Neural crest cell (in vitro differentiated cells): Measurements from ENCODE around the gene ANO1. TPM values are rescaled to one million over a fixed set of nuclear protein-coding genes. Genes with fewer than 3 reads are reported as not detected.
A peak's percentile ranks its signal among the peaks of the same experiment; 100 is the strongest.

Source experiments
- DNase-seq: peaks from one replicate; pipeline ENCODE4 v3.0.0; 2021; ENCODE audit warnings: low read depth, mixed read lengths, low spot score
- H3K27ac Mint-ChIP-seq: one replicate; pipeline ENCODE4 v1.8.0; 2021; ENCODE audit warnings: mild to moderate bottlenecking, mixed read lengths; ENCODE audit not compliant: unreplicated experiment
- H3K27me3 Mint-ChIP-seq: 2 replicates; pipeline ENCODE4 v1.8.0; 2021; ENCODE audit warnings: low read depth, mild to moderate bottlenecking, mixed read lengths
- H3K36me3 Mint-ChIP-seq: 2 replicates; pipeline ENCODE4 v1.8.0; 2021; ENCODE audit warnings: low read depth, mild to moderate bottlenecking, mixed read lengths
- H3K4me1 Mint-ChIP-seq: 2 replicates; pipeline ENCODE4 v1.8.0; 2021; ENCODE audit warnings: mixed read lengths
- H3K4me3 Mint-ChIP-seq: one replicate; pipeline ENCODE4 v1.8.0; 2021; ENCODE audit warnings: mild to moderate bottlenecking, mixed read lengths
- H3K9me3 Mint-ChIP-seq: 2 replicates; pipeline ENCODE4 v1.8.0; 2021; ENCODE audit warnings: mixed read lengths
- total RNA-seq: library from RNA; stranded (reverse); gene quantifications from 2 replicates; pipeline ENCODE4 v1.2.1, GENCODE V29; 2021
- TF ChIP-seq, protein P1 (sequence below): fragments of 200-600 bp; sonication (generic); conservative IDR thresholded peaks from 2 replicates; pipeline ENCODE4 v1.5.0; 2021; ENCODE audit warnings: antibody characterized with exemption, mild to moderate bottlenecking

The ANO1 gene
- total RNA-seq, 1 donor from 2014 or later, result not detected

- H3K36me3 Mint-ChIP-seq, result no peaks in the 10 kb centered on the region
- H3K27me3 Mint-ChIP-seq, result peaks cover 42% of the 10 kb centered on the region
- H3K27ac Mint-ChIP-seq, result no peak overlapping the region
- H3K9me3 Mint-ChIP-seq, result peaks cover 6% of the 10 kb centered on the region
- TF ChIP-seq, protein P1, sequence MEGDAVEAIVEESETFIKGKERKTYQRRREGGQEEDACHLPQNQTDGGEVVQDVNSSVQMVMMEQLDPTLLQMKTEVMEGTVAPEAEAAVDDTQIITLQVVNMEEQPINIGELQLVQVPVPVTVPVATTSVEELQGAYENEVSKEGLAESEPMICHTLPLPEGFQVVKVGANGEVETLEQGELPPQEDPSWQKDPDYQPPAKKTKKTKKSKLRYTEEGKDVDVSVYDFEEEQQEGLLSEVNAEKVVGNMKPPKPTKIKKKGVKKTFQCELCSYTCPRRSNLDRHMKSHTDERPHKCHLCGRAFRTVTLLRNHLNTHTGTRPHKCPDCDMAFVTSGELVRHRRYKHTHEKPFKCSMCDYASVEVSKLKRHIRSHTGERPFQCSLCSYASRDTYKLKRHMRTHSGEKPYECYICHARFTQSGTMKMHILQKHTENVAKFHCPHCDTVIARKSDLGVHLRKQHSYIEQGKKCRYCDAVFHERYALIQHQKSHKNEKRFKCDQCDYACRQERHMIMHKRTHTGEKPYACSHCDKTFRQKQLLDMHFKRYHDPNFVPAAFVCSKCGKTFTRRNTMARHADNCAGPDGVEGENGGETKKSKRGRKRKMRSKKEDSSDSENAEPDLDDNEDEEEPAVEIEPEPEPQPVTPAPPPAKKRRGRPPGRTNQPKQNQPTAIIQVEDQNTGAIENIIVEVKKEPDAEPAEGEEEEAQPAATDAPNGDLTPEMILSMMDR, result no peak
- H3K4me1 Mint-ChIP-seq, result peaks cover 10% of the 10 kb centered on the region
- no peak overlapping the region for H3K4me3 Mint-ChIP-seq
- no peak for DNase-seq
These were observed 45.6 kb downstream of the ANO1 start for GRCh38 chr11:70123711-70124110.

DNA sequence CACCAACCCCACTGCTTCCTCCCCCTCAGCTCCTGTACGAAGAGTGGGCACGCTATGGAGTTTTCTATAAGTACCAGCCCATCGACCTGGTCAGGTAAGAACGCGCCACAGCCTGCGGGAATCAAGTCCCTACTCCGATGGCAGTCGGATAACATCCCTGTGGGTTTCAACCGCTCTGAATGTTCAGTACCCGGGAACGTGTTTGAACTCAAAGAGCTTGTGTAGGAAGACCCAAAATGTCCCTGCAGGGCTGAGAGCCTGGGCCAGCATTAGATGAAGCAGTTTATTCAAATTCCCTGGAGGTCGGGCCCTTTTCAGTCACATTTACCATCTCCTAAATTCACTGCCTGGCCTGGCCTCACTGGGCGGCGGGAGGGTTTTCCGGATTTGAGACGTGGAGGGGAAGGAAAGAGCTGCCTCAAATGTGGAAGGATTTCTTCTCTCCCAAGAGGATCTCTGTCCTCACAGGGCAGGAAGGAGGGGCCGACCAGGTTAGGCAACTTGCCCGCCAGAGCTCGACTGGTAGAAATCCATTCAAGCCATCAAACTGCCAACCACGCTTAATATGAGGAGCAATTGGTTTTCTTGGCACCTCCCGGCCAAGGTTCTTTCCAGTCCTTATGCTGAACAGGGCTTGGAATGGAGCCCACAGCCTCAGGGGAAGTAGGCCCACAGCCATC lies 46.3 kb downstream of the ANO1 start:
- H3K4me1 Mint-ChIP-seq, result peaks cover 11% of the 10 kb centered on the region
- H3K9me3 Mint-ChIP-seq, result peaks cover 3% of the 10 kb centered on the region
- DNase-seq, result no peak
- peaks cover 45% of the 10 kb centered on the region for H3K27me3 Mint-ChIP-seq
- H3K36me3 Mint-ChIP-seq, result no peaks in the 10 kb centered on the region
- TF ChIP-seq, protein P1, result no peak
- H3K4me3 Mint-ChIP-seq, result no peak overlapping the region
- peak overlapping the region; percentile 35 for H3K27ac Mint-ChIP-seq

GRCh38 chr11:70126494-70126893 lies 48.4 kb downstream of the ANO1 start:
- no peak overlapping the region for H3K4me3 Mint-ChIP-seq
- H3K27ac Mint-ChIP-seq, result peak overlapping the region; percentile 61
- TF ChIP-seq, protein P1, result no peak
- DNase-seq, result no peak
- peaks cover 11% of the 10 kb centered on the region for H3K4me1 Mint-ChIP-seq
- H3K9me3 Mint-ChIP-seq, result no peaks in the 10 kb centered on the region
- no peaks in the 10 kb centered on the region for H3K36me3 Mint-ChIP-seq
- peaks cover 40% of the 10 kb centered on the region for H3K27me3 Mint-ChIP-seq

DNA sequence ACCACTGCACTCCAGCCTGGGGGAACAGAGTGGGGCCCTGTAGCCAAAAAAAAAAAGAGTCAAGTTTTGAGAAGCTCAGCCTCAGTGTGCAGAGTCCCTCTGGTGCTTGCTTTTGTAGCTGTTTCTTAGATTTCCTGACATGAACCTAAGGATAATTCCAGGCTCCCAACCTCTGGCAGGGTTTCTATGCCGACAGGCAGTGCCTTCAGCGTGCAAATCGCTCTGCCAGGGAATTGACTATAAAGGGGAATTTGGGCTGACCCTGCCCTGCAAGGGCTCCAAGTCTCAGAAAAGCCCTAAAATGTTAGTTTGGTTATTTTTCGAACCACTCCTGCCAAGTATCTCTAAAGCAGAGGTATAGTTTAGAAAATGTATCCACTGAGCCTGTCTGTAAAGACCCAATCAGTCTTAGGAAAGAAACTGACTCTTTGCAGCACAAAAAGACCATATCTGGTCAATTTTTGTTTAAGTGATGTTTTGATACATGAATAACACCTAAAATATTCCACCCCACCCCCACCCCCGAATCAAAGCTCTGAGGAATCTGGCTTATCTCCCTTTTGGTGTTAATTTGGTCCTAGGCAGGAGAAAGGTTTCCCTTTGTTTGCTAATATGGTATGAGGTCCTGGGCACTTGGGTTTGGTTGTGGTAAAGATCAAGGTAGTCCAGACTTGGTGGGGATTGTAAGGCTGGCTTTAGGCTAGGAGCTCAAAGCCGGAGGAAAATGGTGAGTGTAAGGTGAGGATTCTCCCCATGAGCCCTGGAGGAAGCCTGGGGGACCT lies 49.7 kb downstream of the ANO1 start:
- no peak for DNase-seq
- peaks cover 33% of the 10 kb centered on the region for H3K27me3 Mint-ChIP-seq
- peaks cover 11% of the 10 kb centered on the region for H3K4me1 Mint-ChIP-seq
- no peak overlapping the region for H3K4me3 Mint-ChIP-seq
- no peaks in the 10 kb centered on the region for H3K9me3 Mint-ChIP-seq
- TF ChIP-seq, protein P1, result no peak
- H3K36me3 Mint-ChIP-seq, result no peaks in the 10 kb centered on the region
- H3K27ac Mint-ChIP-seq, result no peak overlapping the region

- Mint-ChIP-seq H3K27ac (no peak overlapping the region), H3K36me3 (no peaks in the 10 kb centered on the region), H3K4me1 (peaks cover 11% of the 10 kb centered on the region), H3K27me3 (peaks cover 33% of the 10 kb centered on the region), H3K9me3 (no peaks in the 10 kb centered on the region), H3K4me3 (no peak overlapping the region)
- no peak for DNase-seq
- TF ChIP-seq, protein P1, result no peak
These were observed 50.4 kb downstream of the ANO1 start for GRCh38 chr11:70128435-70128906.
